Activated CD8-positive, alpha-beta memory T cell treated with anti-CD3 and anti-CD28 coated beads for 4 hours (primary cell): ENCODE measurements around the gene DAGLB.
"Not testable (repeated sequence)": the region's sequence is repeated elsewhere in the genome, so short reads cannot be mapped to it uniquely, and the experiment has no call there.

ENCODE experiments used
- DNase-seq, 2 donors: peaks; one replicate each; pipeline ENCODE4 v3.0.0-alpha.2; 2020; ENCODE audit warnings: low read depth in 2 of 2

The DAGLB gene, protein sequence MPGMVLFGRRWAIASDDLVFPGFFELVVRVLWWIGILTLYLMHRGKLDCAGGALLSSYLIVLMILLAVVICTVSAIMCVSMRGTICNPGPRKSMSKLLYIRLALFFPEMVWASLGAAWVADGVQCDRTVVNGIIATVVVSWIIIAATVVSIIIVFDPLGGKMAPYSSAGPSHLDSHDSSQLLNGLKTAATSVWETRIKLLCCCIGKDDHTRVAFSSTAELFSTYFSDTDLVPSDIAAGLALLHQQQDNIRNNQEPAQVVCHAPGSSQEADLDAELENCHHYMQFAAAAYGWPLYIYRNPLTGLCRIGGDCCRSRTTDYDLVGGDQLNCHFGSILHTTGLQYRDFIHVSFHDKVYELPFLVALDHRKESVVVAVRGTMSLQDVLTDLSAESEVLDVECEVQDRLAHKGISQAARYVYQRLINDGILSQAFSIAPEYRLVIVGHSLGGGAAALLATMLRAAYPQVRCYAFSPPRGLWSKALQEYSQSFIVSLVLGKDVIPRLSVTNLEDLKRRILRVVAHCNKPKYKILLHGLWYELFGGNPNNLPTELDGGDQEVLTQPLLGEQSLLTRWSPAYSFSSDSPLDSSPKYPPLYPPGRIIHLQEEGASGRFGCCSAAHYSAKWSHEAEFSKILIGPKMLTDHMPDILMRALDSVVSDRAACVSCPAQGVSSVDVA

DNA sequence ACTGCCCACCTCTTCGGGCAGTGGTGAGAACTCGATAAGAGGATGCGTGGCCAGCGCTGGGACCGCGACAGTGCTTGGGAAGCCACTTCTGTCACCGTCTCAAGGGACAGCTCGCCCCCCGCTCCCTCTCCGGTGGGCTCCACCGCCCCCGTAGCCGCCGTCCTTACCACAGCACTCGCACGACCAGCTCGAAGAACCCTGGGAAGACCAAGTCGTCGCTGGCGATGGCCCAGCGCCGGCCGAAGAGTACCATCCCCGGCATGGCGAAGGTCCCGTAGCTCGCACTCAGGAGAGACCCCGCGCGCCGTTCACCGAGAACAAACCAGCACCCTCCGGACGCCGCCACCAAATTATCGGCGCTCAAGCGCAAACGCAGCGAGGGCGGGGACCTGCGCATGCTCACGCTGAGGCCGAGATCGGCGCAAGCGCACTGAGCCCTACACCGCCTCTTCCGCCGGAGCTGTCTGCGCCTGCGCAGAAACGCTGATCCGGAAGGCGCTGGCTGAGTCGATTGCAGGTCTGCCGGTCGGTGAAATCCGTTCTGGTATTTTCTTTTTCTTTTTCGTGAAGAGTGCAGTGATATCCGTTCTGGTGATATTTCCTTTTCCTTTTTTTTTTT lies at the start of gene DAGLB:
TSS of gene DAGLB (minus strand) at position 374 of the 619 bp plus-strand sequence. CDS start at position 262, 112 bp downstream.
- DNase-seq, result peak; percentile 84 to 93

DNA sequence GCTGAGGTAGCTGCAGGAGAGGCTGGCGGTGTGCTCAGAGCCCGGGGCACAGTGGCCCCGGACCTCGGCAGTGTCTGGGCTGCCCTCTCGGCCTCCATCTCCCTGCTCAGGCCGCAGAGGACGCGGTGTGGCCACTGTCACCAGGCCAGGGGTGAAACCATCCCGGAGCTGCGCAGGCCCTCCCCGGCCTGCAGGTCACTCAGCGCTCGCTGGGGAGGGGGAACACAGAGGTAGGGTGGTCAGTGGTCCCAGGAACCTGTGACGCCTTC lies 49.8 kb upstream of the DAGLB start:
- DNase-seq, result no peak

DNA sequence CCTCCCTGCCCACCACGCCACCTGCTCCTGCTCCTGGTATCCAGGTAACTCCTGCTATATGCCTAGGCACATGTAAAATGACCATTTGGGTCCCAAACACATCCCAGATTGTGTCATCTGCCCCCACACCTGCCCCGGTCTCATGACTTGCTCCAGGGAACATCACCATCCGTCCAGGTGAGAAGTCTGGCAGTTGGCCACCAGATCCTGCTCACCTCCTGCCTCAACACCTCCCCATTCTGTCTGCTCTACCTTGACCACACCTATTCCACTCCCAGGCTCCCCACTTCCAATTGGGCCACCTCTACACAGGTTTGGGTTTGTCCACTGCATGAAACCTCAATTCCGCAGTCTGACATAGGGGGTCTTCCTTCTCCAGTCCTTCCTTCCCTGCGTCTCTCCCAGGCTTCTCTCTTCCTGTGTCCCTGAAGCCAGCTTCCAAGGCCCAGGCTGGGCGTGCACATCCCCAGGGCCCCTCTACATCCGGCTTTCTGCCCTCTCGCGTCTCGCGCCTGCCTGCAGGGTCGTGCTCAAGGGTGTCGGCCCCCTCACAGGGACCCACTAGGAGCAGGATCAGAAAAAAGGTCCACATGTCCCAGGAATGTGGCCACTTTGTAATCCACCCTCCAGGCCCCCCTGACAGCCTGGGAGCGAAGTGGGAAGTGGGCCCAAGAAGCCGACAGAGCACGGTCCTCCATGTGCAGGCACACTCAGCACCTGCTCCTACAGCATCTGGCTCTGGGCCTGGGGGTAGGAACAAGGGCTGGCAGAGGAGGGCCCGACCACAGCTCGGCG lies 49.3 kb upstream of the DAGLB start:
- no peak for DNase-seq

DNA sequence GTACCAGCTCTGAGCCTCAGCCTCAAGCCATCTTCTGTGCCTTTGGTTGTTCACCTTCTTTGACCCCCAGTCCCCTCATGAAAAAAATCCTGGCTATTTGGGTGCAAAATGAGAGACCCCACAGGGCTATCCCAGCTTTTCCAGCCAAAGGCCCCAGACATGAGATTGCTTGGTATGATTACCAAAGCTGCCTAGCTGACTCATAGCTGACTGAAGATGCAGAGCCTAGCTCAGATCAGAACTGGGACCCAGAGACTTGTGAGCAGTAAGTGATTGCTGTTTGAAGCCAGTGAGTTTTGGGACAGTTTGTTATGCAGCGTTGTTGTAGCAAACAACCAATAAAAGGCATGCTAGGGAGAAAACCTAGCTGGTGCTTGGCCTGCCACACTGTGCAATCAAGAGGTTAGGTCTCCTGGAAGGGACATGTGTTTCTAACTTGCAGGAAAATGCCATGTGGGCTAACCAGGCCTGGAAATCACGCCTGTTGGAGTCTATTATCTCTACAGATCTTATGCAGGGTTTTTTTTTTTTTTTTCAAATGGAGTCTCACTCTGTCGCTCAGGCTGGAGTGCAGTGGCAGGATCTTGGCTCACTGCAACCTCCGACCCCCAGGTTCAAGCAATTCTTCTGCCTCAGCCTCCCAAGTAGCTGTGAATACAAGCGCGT lies 48.0 kb upstream of the DAGLB start:
- no peak for DNase-seq

DNA sequence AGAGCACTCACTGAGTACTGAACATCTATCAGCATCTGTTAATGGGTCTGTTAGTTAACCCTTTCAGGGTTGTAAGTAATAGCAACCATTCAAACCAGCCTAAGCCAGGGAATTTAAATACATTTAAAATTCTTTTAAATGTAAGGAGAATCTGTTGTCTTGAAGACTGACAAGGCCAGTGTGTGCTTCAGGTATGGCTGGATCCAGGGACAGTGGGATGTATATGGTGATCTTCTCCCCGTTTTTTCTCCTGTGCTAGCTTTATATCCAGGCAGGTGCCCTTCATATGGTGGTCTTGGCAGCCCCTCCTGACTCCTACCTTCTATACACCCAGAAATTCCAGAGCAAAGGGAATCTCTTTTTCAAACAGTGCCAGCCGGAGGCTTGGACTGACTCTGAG lies 46.6 kb upstream of the DAGLB start:
- no peak for DNase-seq

DNA sequence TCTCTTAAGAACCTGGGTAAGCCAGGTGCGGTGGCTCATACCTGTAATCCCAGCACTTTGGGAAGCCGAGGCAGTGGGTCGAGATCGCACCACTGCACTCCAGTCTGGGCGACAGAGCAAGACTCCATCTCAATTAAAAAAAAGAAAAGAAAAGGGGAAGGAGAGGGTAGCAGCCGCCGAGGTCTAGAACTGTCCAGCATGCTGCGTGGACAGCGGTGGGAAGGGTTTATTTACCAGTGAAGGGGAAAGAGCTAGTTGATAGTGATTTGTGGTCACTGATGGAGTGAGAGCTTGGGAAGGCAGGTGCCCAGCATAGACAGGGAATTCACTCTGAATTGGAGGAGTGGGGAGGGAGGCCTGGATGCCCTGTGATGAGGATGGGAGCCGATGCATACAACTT lies 43.4 kb upstream of the DAGLB start:
- DNase-seq, result no peak

DNA sequence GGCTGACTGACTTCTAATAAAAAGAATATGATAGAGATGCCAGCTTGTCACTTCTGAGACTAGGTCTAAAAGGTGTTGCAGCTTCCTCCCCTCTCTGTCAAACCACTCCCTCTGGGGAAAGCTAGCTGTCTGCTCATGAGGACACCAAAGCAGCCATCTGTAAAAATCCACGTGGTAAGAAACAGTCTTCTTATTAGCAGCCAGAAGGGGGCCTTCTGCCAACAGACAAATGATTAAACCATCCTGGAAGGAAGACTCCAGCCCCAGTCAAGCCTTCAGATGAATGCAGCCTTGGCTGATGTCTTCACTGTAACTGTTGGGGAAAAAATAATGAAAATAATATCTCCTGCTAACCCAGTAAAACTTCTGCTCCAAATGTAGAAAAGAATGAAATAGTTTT lies 41.9 kb upstream of the DAGLB start:
- DNase-seq, result no peak

DNA sequence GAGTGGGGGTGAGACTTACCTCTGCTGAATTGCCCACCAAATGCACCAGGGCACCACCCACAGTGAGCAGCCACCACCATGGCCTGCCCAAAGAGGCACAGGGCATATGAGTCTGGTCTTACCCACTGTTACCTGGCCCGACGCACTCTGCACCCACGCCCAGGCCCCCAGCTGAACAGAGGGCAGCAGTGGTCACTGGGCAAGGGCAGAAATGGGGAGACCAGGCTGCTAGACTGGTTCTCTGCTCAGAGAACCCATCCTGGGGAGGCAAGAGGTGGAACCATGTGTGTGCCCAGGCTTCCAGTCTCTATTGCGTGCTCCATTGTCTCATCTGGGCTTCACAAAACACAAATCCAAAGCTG lies 39.4 kb upstream of the DAGLB start:
- no peak for DNase-seq

DNA sequence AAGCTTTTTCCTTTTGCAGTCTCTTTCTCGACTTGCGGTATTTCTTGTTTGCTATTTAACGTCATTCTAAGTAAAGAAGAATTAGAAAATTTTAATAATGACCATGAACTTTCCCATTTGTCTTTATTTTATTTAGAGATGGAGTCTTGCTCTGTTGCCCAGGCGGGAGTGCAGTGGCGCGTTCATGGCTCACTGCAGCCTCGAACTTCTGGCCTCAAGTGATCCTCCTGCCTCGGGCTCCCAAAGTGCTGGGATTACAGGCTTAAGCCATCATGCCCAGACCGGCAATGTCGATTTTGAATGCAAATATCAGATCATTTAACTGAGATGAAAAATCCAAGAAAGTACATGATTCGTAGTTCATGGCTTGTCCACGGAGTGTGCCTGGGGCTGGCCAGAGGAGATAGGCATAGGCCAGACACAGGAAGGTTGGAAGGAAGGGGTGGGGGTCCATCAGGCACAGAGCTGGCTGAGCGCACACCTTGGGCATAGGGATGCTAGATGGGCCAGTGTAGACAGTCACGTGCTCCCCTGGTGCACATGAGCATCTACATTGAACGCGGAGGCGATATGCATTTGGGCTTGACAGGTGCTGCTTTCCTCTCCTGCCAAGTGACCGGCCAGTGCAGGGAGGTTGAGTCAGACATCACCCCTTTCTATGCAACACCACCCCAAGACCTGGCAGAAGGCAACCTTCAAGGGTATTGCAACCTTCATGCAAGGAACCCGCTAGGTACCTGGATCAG lies 38.9 kb upstream of the DAGLB start:
- no peak for DNase-seq

DNA sequence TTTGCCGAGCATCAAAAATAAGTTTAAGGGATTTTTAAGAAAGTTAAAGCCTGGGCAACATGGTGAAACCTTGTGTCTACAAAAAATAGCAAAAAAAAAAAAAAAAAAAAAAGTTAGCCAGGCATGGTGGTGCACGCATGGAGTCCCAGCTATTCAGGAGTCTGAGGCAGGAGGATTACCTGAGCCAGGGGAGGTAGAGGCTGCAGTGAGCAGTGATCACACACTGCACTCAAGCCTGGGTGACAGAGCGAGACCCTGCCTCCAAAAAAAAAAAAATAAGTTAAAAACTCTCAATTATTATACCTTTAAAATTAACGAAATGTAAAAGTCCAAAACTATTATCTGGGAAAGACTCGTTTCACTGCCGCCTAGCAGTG lies 35.0 kb upstream of the DAGLB start:
- no peak for DNase-seq

DNA sequence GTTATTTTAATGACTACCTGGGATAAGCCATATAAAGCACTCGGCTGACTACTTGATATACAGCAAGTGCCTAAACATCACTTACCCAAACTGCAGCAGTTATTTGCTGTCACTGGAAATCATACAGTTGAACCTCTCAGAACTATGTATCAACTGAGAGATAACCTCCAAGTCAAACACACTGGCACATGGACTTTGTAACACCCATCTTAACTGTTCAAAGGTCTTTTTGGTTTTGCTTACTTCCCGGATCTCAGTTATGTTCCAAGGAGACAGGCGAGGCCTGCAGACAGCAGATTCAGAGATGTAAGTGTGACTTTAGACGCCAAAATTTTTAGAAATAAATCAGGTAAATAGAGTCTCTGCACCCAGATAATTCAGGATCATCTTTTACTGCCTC lies 34.6 kb upstream of the DAGLB start:
- DNase-seq, result no peak

DNA sequence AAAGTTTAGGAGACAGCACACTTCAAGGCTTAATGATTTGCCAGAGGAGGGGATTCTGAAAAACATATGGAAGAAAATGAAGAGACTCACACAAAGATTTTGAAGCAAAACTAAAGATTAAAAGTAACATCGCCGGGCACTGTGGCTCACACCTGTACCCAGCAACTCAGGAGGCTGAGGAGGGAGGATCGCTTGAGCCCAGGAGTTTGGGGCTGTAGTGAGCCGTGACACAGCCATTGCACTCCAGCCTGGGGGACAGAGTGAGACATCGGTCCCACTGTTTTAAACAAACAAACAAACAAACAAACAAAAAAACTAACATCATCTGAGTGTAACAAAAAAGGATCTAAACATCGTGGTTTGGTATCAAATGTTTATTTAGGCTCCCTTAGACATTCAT lies 33.7 kb upstream of the DAGLB start:
- DNase-seq, result no peak

DNA sequence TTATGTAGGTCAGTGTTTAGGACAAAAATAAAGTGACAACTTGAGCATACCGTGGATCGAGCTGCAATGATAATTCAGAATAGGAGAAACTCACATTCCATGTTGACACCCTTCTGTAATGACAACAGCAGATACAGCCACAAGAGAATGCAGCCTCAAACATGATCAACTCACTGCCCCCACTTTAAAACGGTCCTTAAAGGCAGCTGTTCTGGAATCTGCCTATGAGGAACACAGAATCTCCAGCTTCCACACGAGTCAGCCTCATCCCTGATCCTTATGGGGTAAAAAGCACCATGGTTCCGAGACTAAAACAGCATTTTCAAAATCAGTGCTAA lies 32.5 kb upstream of the DAGLB start:
- no peak for DNase-seq

DNA sequence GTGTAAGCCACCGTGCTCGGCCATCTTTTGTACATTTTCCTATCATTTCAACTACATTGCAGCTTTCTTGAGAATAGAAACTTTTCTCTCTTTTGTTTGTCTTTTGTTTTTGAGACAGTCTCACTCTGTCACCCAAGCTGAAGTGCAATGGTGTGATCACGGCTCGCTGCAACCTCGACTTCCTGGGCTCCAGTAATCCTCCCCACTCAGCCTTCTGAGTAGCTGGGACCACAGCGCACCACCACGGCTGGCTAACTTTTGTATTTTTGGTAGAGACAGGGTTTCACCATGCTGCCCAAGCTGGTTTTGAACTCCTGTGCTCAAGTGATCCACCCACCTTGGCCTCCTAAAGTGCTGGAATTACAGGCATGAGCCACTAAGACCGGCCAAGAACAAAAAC lies 31.3 kb upstream of the DAGLB start:
- no peak for DNase-seq

DNA sequence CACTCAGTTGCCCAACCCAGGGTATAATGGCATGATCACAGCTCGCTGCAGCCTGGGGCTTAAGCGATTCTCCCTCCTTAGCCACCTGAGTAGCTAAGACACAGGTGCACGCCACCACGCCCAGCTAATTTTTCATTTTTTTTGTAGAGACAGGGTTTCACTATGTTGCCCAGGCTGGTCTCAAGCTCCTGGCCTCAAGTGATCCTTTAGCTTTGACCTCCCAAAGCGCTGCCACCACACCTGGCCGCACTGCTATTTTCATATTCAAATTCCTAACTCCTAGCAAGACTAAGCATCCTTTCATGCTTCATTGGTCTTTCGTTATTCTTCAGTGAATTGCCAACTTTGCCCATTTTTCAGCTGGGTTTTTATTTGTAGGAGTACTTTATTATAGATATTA lies 30.4 kb upstream of the DAGLB start:
- DNase-seq, result no peak

DNA sequence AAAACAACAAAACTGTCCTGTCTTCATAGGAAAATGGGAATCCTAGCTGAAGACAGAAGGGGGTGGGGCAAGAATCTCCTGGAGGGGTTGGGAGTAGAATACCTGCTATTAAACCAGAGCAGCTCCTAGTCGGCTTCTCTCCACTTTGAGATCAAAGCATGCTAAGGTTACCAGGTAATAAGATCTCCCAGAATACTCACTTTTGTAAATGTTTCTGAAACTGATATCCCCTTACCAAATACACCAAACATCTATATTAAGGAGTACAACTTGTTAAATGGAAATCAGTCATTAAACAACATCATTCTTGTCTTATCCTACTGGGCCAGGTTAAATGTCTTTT lies 29.5 kb upstream of the DAGLB start:
- DNase-seq, result no peak

DNA sequence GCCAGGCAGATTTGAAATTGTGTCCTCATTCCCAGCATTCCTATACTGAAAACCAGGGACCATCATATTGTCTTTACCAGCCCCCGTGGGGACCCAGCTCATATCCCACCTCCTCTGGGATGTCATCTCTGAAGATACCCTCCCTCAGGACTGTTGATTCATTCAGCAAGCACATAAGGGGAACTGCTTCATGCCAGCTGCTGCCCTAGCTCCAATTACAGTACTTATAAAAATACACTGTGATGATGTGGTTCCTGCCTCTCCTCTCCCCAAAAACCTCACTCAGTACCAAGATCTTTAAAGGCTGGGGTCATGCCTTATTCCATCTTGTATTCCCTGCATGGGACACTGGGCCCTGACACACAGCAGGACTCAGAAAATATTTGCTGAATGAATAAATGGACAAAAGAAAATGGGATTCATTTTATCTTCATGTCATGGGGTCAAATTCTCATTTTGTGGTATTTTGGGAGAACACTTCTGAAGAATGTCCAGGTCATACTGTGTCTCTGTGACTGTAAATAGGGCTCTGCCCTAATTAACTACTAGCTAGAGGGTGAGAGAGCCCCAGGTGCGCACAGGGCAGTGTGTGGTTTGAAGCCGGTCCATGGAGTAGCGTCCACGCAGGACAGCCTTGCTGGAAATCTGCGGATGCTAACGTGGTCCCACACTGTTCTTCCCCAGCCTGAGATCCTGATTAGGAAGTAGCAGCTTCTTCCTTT lies 29.0 kb upstream of the DAGLB start:
- DNase-seq, result no peak

DNA sequence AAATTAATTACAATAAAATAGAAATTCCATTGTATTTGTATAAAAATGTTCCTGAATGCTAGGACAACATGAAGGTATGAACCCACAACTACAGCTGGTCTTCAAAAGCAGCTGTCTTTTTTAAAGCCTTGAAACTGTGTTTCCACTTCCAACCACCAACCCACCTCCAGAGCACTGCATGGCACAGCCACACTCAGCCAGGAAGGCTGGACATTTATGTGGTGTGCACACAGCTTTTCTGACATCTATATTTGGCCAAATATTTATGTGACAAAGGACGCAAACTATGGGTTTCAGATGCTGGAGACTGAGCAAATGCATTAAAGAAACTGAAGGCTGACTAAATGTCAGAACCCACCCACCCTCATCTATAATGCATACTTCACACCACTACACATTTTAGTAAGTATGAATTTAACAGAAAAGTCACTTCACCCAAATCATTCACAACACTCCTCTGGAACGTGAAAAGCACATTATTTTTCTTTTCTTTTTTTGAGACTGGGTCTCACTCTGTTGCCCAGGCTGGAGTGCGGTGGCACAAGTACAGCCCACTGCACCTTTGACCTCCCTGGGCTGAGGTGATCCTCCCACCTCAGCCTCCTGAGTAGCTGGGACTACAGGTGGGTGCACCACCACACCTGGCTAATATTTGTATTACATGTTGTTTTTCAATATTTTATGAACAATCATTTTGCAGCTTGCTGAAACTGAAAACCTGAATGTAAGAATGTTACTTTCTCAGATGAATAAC lies 27.9 kb upstream of the DAGLB start:
- DNase-seq, result no peak

DNA sequence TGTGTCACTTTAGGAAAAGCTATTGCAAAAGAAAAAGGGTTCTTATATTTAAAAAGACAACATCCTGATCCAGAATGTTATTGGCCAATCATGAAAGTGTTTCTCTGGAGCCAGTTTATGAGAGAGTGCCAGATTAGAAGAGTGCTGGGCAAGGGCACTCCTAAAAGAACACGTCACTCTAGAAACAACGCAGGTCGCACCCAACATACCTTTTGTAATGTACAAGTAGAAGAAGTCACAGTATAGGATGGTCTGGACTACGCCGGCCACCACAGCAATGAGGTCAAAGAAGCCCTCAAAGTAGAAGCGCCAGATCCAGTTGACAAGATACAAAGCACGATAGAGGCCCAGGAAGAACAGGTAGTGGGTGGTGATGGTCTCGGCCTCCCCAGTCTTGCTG lies 18.1 kb upstream of the DAGLB start:
- DNase-seq, result no peak

DNA sequence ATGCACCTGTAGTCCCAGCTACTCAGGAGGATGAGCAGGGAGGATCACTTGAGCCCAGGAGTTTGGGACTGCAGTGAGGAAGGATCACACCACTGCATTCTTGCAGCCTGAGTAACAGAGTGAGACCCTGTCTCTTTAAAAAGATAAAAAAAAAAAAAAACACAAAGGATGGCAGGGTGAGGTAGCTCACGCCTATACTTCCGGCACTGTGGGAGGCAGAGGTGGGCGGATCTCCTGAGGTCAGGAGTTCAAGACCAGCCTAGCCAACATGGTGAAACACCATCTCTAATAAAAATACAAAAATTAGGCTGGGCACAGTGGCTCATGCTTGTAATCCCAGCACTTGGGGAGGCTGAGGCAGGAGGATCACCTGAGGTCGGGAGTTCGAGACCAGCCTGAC lies 15.9 kb upstream of the DAGLB start:
- DNase-seq, result not testable (repeated sequence)
